SW 1271 (cell line): ENCODE results near the gene COQ8B.
A peak's percentile ranks its signal among the peaks of the same experiment; 100 is the strongest.
"Not testable (repeated sequence)": the region's sequence is repeated elsewhere in the genome, so short reads cannot be mapped to it uniquely, and the experiment has no call there.

Experiments
- DNase-seq, 2 experiments: peaks; one replicate each; lab custom pipeline; 2025; lab: John Stamatoyannopoulos, UW

Gene COQ8B

DNA sequence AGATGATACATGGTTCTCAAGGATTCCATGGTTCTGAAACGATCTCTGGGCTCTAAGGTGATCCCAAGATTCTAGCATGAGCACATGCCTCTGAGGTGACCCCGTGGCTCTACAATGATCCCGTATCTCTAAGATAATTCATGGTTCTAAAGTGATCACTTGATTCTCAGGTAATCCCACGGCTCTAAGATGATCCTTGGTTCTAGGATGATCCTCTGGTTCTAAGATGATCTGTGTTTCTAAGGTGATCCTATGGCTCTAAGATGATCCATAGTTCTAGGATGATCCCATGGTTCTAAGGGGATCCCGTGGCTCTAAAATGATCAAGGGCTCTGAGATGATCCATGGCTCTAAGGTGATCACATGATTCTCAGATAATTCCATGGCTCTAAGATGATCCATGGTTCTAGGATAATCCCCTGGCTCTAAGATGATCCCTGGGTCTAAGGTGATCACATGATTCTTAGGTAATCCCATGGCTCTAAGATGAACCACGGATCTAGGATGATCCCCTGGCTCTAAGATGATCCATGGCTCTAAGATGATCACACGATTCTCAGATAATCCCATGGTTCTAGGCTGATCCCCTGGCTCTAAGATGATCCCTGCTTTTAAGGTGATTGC, 47.6 kb downstream of the COQ8B start:
- no peak for DNase-seq

DNA sequence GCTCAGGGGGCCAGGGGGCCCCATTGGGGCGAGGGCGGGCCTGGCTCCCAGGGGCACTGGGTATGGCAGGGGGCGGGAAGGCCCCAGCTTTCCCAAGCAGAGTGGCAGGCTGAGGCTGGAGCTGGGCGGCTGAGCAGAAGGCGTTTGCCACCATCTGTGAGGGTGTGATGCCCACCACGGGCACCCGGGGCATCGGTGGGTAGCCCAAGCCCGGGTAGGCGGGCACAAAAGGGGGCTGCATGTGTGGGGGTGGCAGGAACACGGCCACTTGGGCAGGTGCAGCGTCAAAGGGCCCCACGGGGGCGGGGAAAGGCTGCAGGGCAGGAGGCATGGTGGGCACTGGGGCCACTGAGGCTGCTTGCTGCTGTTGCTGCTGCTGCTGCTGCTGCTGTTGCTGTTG, 49.1 kb downstream of the COQ8B start:
- DNase-seq, result no peak

DNA sequence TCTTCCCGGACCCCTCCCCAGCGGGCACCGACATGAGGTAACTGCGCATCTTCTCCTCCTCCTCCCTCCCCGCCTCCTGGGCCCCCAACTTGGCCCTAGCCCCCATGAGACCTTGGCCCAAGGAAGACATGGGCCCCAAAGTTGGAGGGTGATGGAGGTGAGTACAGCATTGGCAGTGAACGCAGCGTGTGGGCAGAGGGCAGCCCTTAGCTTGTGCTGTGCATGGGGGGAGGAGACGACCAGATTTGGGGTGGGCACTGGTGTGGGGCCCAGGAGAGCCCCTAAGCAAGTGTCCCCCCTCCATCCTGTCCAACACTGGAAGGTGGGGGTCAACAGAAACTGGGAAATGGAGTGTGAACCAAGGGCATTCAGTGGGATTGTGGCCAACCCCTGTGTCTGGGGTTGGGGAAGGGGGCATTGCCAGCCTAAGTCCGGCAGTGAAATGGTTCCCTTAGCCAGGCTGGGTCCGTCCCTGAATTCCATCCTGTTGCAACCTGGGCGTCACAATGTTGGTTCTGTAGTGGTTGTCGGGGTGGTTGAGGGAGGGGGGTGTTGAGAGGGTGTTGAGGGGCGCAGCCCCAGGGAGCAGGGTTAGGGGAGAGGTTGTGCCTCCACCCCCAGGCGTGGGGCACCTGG, 49.8 kb downstream of the COQ8B start:
- DNase-seq, result no peak

DNA sequence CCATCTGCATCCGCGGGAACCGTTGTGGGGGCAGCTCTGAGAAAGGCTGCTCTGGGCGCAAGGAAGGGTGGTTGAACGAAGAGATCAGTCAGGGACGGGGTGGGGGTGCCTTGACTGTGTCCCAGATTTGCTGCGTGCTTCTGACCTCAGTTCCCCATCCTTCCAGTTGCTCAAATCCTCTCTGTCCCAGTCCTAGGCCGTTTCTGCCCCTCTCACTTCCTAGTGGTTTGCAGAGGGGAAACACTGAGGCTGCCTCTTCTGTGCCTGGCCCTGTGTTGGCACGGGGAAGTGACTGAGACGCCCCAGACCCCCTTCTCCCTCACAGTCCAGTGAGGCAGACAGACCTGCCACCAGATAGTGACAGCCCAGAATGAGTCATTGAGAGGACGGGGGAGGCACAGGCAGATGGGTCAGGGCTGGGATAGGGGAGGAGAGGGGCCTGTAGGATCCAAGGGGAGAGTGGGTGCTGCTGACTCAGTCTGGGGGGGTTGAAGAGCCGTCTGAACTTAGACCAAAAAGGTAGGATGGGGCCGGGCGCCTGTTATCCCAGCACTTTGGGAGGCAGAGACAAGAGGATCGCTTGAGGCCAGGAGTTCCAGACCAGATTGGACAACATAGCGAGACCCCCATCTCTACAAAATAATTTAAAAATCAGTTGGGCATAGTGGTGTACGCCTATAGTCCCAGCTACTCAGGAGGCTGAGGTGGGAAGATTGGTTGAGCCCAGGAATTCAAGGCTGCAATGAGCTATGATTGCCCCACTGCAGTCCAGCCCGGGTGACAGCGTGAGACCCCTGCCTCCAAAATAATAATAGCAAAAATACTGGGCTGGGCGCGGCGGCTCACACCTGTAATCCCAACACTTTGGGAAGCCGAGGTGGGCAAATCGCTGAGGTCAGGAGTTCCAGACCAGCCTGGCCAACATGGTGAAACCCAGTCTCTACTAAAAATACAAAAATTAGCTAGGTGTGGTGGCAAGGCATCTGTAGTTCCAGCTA, 52.7 kb downstream of the COQ8B start:
- no peak for DNase-seq

DNA sequence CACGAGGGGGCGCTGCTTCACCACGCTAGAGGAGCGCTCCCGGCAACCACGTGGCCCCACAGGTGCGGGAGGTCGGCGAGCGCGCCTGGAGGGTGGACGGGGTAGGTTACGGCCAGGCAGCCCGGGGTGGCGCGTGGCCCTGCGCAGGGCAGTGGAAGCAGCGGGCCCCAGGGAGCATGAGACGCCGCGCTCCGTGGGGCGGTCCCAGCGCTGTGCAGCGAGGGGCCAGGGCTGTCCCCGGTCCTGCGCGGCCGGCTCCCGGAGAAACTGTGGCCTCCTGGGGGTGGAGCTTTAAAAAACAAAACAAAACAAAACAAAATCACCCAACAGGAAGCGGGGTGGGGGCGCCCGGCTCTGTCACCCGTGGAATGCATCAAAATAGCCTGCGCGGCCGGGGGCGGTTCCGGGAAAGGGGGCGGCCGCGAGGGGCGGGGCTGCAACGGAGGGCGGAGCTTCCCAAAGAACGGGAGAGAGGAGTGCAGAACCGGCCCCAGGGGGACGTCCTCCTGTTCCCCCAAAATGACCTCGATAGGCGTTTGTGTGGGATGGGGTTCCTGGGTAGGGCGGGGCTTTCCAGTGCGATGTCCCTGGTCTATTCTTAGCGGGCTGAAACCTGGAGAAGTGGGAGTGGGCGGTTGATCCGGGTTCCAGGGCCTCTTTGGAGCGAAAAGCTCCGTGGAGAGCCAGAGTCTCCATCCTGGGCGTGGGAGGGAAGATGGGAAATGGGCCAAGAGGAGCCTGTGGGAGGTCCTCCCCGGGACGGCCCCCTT, 53.6 kb downstream of the COQ8B start:
- peak; percentile 54 to 63 for DNase-seq

DNA sequence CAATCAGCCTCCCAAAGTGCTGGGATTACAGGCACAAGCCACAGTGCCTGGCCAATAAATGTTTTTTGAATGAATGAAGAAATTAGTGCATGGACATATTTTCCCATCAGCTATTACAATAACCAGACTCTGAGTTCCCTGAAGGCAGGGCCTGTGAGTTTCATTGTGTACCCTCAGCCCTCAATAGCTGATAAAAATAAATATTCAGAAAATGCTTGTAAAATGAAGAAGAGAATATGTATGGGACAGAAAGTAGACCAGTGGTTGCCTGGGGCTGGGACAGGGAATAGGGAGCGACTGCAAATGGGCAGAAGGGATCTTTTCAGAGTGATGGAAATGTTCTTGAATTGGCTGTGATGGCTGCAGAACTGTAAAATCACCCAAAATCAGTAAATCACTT, 55.1 kb downstream of the COQ8B start:
- DNase-seq, result no peak

DNA sequence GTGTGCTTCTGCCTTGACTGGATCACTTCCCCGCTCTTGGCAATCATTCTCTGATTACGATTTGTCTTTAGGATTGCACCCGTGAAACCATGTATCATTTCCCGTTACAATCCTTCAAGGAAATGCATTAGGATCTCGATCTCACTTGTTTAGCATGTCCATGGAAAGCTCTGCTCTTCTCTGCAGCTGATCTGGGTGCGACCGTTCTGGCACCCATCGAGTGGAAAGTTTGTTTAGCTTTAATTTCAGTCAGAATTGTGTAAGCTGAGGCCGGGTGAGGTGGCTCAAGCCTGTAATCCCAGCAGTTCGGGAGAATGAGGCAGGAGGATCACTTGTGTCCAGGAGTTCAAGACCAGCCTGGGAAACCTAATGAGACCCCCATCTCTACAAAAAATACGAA, 57.1 kb downstream of the COQ8B start:
- DNase-seq, result no peak

DNA sequence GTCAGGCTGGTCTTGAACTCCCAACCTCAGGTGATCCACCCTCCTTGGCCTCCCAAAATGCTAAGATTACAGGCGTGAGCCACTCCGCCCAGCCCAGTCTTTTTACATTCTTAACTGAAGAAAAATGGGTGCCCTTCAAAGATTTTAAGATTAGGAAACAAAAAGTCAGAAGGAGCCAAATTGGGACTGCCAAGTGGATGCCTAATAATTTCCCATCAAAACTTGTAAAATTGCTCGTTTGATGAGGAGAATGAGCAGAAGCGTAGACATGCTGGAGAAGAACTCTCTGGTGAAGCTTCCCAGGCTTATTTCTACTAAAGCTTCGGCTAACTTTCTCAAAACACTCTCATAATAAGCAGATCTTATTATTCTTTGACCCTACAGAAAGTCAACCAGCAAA, 57.6 kb downstream of the COQ8B start:
- no peak for DNase-seq

DNA sequence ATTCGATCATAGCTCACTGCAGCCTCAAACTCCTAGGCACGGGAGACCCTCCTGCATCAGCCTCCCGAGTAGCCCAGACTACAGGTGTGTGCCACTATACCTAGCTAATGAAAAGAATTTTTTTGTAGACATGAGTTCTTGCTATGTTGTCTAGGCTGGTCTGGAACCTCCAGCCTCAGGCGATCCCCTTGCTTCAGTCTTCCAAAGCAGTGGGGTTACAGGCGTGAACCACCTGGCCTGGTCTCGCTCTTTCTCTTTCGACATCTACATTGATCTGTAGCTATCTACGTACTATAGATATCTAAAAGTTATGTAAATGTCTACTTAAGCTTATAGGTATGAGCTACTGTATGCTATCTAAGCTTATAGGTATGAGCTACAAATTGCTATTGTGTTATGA, 58.7 kb downstream of the COQ8B start:
- no peak for DNase-seq

DNA sequence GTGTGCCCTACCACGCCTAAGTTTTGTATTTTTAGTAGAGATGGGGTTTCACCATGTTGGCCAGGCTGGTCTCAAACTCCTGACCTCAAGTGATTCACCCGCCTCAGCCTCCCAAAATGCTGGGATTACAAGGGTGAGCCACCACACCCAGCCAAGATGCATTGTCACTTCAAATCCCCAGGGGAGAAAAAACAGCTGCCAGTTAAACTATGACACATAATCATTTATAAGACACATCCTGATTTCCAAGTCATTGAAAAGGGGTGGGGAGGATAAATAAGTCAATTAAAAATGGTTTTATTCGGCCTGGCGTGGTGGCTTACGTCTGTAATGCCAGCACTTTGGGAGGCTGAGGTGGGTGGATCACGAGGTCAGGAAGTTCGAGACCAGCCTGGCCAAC, 61.0 kb downstream of the COQ8B start:
- DNase-seq, result not testable (repeated sequence)

DNA sequence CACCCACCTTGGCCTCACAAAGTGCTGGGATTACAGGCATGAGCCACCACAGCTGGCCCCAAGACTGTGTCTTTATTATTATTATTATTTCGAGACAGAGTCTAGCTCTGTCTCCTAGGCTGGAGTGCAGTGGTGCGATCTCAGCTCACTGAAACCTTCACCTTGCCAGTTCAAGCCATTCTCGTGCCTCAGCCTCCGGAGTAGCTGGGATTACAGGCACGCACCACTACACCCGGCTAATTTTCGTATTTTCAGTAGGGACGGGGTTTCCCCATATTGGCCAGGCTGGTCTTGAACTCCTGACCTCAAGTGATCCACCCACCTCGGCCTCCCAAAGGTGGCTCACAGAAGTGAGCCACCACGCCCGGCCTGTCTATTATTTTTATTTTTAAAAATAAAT, 64.4 kb downstream of the COQ8B start:
- not testable (repeated sequence) for DNase-seq

DNA sequence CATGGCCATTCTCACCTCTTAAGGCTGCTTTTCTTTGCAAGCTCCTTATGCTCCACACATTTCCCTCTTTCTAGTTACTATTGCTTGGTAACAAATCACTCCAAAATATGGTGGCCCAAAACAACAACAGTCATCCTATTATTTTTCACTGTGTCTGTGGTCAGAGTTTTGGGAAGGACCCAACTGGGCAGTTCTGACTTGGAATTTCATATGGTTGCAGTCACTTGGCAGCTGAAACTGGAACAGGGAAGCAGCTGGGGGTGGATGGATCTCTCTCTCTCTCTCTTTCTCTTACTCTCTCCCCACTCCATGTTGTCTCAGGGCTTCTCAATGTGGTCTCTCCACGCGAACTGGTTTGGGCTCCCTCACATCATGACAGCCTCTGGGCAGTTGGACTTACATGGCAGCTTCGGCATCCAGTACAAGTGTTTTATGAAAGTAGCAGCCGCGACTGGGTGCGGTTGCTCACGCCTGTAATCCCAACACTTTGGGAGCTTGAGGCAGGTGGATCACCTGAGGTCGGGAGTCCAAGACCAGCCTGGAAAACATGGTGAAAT, 65.9 kb downstream of the COQ8B start:
- no peak for DNase-seq

DNA sequence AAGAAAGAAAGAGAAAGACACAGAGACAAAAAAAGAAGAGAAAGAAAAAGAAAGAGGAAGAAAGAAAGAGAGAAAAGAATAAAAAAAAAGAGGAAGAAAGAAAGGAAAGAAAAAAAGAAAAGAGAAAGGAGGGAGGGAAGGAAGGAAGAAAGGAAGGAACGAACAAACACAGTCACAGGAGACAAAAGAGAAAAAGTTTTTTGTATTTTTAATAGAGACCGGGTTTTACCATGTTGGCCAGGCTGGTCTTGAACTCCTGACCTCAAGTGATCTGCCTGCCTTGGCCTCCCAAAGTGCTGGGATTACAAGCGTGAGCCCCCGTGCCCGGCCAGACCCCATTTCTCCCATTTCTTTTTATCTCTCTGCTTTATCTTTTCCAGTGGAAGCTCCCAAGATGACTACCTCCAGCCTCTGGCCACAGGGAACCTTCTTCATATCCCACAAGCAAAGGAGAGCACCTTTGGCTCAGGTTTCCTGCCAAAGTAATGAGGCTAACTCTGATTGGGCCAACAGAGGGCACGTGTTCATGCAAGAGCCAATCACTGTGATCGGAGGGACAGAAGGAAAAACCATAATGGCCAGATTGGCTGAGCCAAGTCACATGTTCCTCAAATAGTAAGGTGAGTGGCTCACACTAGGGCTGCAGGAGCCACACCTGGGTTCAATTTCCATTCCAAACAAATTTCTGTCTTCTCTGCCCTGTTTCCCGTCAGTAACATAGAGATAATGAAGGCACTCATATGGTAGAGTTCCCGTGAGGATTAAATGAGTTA, 66.6 kb downstream of the COQ8B start:
- DNase-seq, result not testable (repeated sequence)

DNA sequence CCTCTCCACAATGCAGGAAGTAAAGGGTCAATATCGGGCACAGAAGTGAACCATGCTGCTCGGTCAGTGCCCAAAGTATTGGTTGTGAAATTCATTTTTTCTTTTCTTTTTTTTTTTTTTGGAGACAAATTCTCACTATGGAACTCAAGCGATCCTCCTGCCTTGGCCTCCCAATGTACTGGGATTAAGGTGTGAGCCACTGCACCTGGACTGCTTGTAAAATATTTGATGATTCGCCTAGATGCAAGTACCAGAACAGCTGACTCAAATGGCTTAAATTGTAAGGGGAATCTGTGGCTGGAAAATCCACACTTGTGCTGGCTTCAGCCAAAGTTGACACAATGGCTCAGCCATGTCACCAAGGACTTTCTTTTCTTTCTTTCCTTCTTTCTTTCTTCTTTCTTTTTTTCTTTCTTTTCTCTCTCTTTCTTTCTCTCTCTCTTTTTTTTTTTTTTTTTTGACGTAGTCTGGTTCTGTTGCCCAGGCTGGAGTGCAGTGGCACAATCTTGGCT, 69.9 kb downstream of the COQ8B start:
- DNase-seq, result no peak

DNA sequence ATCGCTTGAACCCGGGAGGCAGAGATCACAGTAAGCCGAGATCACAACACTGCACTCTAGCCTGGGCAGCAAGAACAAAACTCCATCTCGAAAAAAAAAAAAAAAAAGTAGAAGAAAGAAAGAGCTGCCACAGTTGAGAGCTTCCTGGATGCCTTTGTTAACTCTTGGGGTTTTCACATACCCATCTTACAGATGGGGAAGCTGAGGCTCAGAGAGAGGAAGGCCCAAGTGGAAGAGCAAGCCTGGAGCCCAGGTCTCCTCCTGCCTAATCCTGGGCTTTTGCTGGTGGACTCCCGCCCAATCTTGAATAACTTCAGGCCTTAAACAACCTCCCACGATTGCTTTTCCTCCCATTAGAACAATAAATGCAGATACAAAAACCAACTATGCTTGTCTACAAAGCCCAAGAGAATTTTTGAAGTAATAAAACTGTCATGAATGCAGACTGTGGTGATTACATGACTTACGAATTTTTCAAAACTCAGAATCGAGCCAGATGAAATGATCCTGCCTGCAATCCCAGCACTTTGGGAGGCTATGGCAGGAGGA, 73.9 kb downstream of the COQ8B start:
- DNase-seq, result no peak

DNA sequence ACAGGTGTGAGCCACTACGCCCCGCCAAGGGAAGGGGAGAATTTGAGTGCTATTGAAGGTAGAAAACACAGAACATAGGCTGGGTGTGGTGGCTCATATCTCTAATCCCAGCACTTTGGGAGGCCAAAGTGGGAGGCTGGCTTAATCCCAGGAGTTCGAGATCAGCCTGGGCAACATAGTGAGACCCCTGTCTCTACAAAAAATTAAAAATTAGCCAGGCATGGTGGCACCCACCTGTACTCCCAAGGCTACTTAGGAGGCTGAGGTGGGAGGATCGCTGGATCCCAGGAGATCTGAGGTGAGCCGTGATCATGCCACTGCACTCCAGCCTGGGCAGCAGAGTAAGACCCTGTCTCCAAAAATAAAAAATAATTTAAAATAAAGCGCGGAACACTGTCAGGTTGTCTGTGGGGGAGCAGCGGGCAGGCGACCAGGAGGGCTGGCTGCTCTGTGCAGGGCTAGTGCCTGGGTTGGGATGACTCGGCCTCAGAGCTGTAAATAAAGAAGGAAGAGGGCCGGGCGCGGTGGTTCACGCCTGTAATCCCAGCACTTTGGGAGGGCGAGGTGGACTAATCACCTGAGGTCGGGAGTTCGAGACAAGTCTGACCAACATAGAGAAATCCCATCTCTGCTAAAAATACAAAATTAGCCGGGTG, 74.5 kb downstream of the COQ8B start:
- no peak for DNase-seq
